Measurements from ENCODE around the gene PIP5KL1.

PIP5KL1 gene

GRCh38 chr9:127915801-127916719 is 14.5 kb downstream of the PIP5KL1 start:
- TF ChIP-seq, protein P1, sequence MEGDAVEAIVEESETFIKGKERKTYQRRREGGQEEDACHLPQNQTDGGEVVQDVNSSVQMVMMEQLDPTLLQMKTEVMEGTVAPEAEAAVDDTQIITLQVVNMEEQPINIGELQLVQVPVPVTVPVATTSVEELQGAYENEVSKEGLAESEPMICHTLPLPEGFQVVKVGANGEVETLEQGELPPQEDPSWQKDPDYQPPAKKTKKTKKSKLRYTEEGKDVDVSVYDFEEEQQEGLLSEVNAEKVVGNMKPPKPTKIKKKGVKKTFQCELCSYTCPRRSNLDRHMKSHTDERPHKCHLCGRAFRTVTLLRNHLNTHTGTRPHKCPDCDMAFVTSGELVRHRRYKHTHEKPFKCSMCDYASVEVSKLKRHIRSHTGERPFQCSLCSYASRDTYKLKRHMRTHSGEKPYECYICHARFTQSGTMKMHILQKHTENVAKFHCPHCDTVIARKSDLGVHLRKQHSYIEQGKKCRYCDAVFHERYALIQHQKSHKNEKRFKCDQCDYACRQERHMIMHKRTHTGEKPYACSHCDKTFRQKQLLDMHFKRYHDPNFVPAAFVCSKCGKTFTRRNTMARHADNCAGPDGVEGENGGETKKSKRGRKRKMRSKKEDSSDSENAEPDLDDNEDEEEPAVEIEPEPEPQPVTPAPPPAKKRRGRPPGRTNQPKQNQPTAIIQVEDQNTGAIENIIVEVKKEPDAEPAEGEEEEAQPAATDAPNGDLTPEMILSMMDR (IDR thresholded peaks at IDR 0.05; ENCODE audit: low read depth, low read length): no peak
- H3K4me3 ChIP-seq (replicated peaks in 1 of 2; ENCODE audit: low read depth in 2 of 2, low read length in 2 of 2): peak overlapping the region; percentile 71 to 79
- DNase-seq (ENCODE audit: low read depth in 2 of 2): no peak

GRCh38 chr9:127915325-127915752 is 15.2 kb downstream of the PIP5KL1 start:
- H3K4me3 ChIP-seq (replicated peaks in 1 of 2; ENCODE audit: low read depth in 2 of 2, low read length in 2 of 2): no peak overlapping the region
- TF ChIP-seq, protein P1 (IDR thresholded peaks at IDR 0.05; ENCODE audit: low read depth, low read length): no peak
- DNase-seq (ENCODE audit: low read depth in 2 of 2): no peak

- H3K4me3 ChIP-seq (replicated peaks in 1 of 2; ENCODE audit: low read depth in 2 of 2, low read length in 2 of 2): no peak overlapping the region
- TF ChIP-seq, protein P1 (IDR thresholded peaks at IDR 0.05; ENCODE audit: low read depth, low read length): no peak
- no peak for DNase-seq (ENCODE audit: low read depth in 2 of 2)
Observed at GRCh38 chr9:127913682-127914081, 16.9 kb downstream of the PIP5KL1 start.

DNA sequence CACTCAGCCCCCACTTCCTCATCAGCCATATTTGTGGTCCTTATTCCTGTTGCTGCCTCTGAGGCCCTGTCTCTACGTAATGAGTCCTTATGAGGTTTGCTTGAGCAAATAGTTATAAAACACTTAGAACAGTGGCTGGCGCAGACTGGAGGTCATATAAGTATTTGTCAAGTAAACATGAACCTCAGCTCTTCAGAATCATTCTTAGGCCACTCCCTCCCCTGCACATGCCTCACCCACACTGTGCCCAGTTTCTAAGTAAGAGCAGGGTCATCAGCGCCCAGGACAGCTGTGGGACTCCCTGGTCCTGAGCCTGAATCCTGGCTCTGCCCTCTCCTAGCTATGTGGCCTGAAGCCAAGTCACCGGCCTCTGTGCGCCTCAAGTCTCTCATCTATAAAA is 17.7 kb downstream of the PIP5KL1 start:
- no peak overlapping the region for H3K4me3 ChIP-seq (replicated peaks in 1 of 2; ENCODE audit: low read depth in 2 of 2, low read length in 2 of 2)
- no peak for DNase-seq (ENCODE audit: low read depth in 2 of 2)
- TF ChIP-seq, protein P1 (IDR thresholded peaks at IDR 0.05; ENCODE audit: low read depth, low read length): no peak

DNA sequence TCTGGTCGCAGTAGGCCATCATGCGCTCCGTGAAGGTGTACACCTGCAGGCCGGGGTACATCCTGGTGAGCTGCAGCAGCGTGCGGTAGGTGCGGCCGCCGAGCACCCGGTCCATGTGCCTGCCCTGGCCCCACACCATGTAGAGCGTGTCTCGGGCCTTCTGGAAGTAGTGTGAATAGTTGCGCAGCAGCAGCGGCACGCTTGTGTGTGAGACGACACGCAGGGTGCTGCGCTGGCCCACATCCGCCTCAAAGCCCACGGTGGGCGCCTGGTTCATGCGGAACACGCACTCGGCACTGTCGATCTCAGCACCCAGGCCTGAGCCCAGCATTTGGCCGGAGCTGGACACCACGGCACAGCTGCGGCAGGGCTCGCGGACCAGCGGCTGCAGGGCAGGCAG is 18.3 kb downstream of the PIP5KL1 start:
- no peak for DNase-seq (ENCODE audit: low read depth in 2 of 2)
- TF ChIP-seq, protein P1 (IDR thresholded peaks at IDR 0.05; ENCODE audit: low read depth, low read length): no peak
- no peak overlapping the region for H3K4me3 ChIP-seq (replicated peaks in 1 of 2; ENCODE audit: low read depth in 2 of 2, low read length in 2 of 2)

- TF ChIP-seq, protein P1 (IDR thresholded peaks at IDR 0.05; ENCODE audit: low read depth, low read length): no peak
- no peak overlapping the region for H3K4me3 ChIP-seq (replicated peaks in 1 of 2; ENCODE audit: low read depth in 2 of 2, low read length in 2 of 2)
- DNase-seq (ENCODE audit: low read depth in 2 of 2): peak in 1 of 2 donors; percentile 50
Observed at GRCh38 chr9:127910613-127911205, 19.9 kb downstream of the PIP5KL1 start.
